B cell (primary cell): ENCODE measurements around the gene DCN. TPM values are rescaled to one million over a fixed set of nuclear protein-coding genes. Genes with fewer than 3 reads are reported as not detected.

ENCODE experiments used
- ATAC-seq: fragments of 200-7000 bp; cut with Tn5 transposase; one replicate; pipeline ENCODE4 v1.10.0; 2021; ENCODE audit warnings: low read depth, mild to moderate bottlenecking, moderate number of reproducible peaks, moderate library complexity
- CTCF ChIA-PET: fragments of 350-600 bp; sonication (Branson Sonifier 250); formaldehyde crosslinking; loops from one replicate; lab custom pipeline; 2021; ENCODE audit warnings: antibody characterized with exemption, inconsistent platforms; lab: Charles Lee
- POLR2A ChIA-PET: fragments of 350-600 bp; sonication (Branson Sonifier 250); formaldehyde crosslinking; loops from one replicate; lab custom pipeline; 2021; ENCODE audit warnings: antibody characterized with exemption; lab: Charles Lee
- DNase-seq: peaks from one replicate; pipeline ENCODE4 v3.0.0; 2013
- H2AFZ ChIP-seq: 2 replicates; pipeline ENCODE4 v1.6.1; 2012; ENCODE audit warnings: mild to moderate bottlenecking, low read depth, low read length; ENCODE audit not compliant: insufficient read depth, poor library complexity, severe bottlenecking
- H3K27ac ChIP-seq, 2 donors: 1 replicate in 1 of 2; 2 replicates in 1 of 2; pipeline ENCODE4 v1.5.1; 2012 to 2013; ENCODE audit warnings: low read length in 2 of 2, mild to moderate bottlenecking in 2 of 2, moderate library complexity in 1 of 2
- H3K27me3 ChIP-seq, 4 experiments: fragments of 200-600 bp in 1 of 4; sonication (generic) in 1 of 4; replicated peaks in 1 of 4; 1 replicate in 2 of 4; 2 replicates in 2 of 4; pipeline versions ENCODE4 v1.6.1 to v1.7.0; 2013 to 2016; ENCODE audit warnings: low read length in 3 of 4, mild to moderate bottlenecking in 2 of 4, mixed read lengths in 1 of 4, moderate library complexity in 1 of 4; ENCODE audit not compliant: insufficient read depth in 4 of 4, control insufficient read depth in 3 of 4; ENCODE audit errors: control extremely low read depth in 1 of 4
- H3K36me3 ChIP-seq, 2 experiments: replicated peaks in 1 of 2; 1 replicate in 1 of 2; 2 replicates in 1 of 2; pipeline versions ENCODE4 v1.6.1 to v1.7.1; 2013; ENCODE audit warnings: low read length in 1 of 2; ENCODE audit not compliant: insufficient read depth in 2 of 2, control insufficient read depth in 1 of 2; ENCODE audit errors: control extremely low read depth in 1 of 2, extremely low read depth in 1 of 2
- H3K4me1 ChIP-seq, 2 donors: fragments of 200-600 bp in 1 of 2; sonication (generic) in 1 of 2; 1 replicate in 1 of 2; 2 replicates in 1 of 2; pipeline versions ENCODE4 v1.5.1 to v1.6.1; 2013 to 2017; ENCODE audit warnings: low read length in 2 of 2; ENCODE audit not compliant: control insufficient read depth in 2 of 2, insufficient read depth in 2 of 2
- H3K4me2 ChIP-seq: replicated peaks from 2 replicates; pipeline ENCODE3; 2012; ENCODE audit warnings: mild to moderate bottlenecking, low read depth, low read length; ENCODE audit not compliant: poor library complexity, severe bottlenecking
- H3K4me3 ChIP-seq, 5 experiments: fragments of 200-600 bp in 1 of 5; sonication (generic) in 1 of 5; 1 replicate in 3 of 5; 2 replicates in 2 of 5; pipeline versions ENCODE4 v1.5.1 to v1.7.0; 2011 to 2016; ENCODE audit warnings: low read length in 4 of 5, mild to moderate bottlenecking in 4 of 5, low read depth in 2 of 5, control low read depth in 1 of 5, moderate library complexity in 1 of 5; ENCODE audit not compliant: insufficient read depth in 1 of 5; ENCODE audit errors: control extremely low read depth in 1 of 5, extremely low read depth in 1 of 5
- H3K79me2 ChIP-seq: fragments of 200-600 bp; sonication (generic); one replicate; pipeline ENCODE4 v1.6.0; 2016; ENCODE audit warnings: low read length; ENCODE audit not compliant: control insufficient read depth, insufficient read depth
- H3K9ac ChIP-seq: fragments of 200-600 bp; sonication (generic); 2 replicates; pipeline ENCODE4 v1.6.1; 2017; ENCODE audit warnings: mild to moderate bottlenecking, low read length, moderate library complexity
- H3K9me3 ChIP-seq, 3 donors: one replicate each; pipeline versions ENCODE4 v1.6.1 to v1.7.1; 2013; ENCODE audit warnings: low read length in 2 of 3; ENCODE audit not compliant: control insufficient read depth in 2 of 3, insufficient read depth in 1 of 3; ENCODE audit errors: control extremely low read depth in 1 of 3
- H4K20me1 ChIP-seq: 2 replicates; pipeline ENCODE4 v1.6.0; 2012; ENCODE audit warnings: mild to moderate bottlenecking, low read length; ENCODE audit not compliant: insufficient read depth, control insufficient read depth, poor library complexity, severe bottlenecking
- H3K27ac Mint-ChIP-seq: one replicate; pipeline ENCODE4 v1.8.0; 2021; ENCODE audit warnings: mixed read lengths
- H3K27me3 Mint-ChIP-seq: one replicate; pipeline ENCODE4 v1.8.0; 2021; ENCODE audit warnings: mixed read lengths
- H3K4me1 Mint-ChIP-seq: one replicate; pipeline ENCODE4 v1.8.0; 2021; ENCODE audit warnings: mixed read lengths
- H3K4me3 Mint-ChIP-seq: one replicate; pipeline ENCODE4 v1.8.0; 2021; ENCODE audit warnings: mixed read lengths
- H3K9me3 Mint-ChIP-seq: one replicate; pipeline ENCODE4 v1.8.0; 2022; ENCODE audit warnings: mixed read lengths; ENCODE audit not compliant: insufficient read depth
- CTCF ChIP-seq: fragments of 200-600 bp; IDR thresholded peaks from one replicate; pipeline ENCODE4 v1.8.0; 2022; ENCODE audit warnings: antibody characterized with exemption, mild to moderate bottlenecking
- EZH2 ChIP-seq: IDR thresholded peaks from 2 replicates; pipeline ENCODE4 v1.6.1; 2012; ENCODE audit warnings: borderline replicate concordance, low read depth, mild to moderate bottlenecking, moderate library complexity, low read length; ENCODE audit not compliant: insufficient read depth, poor library complexity, severe bottlenecking
- WGBS: methylation state at CpG from one replicate; pipeline ENCODE4 v1.1.5; 2013; ENCODE audit warnings: missing lambda C conversion rate; ENCODE audit not compliant: insufficient coverage; 5-methylcytosine and 5-hydroxymethylcytosine counted together
- intact Hi-C: fragments of 100-400 bp; cut with micrococcal nuclease; formaldehyde crosslinking; loops from one replicate; pipeline ENCODE4 v1.10.0; 2022
- polyA plus RNA-seq: library from polyadenylated mRNA; depleted of rRNA; stranded (reverse); fragments of >200 nt; gene quantifications from 2 replicates; pipeline ENCODE4 v1.2.3, GENCODE V29; 2012
- total RNA-seq, 2 donors: library from RNA; stranded (reverse); fragments of 120-200 nt in 1 of 2; gene quantifications; 1 replicate in 1 of 2; 2 replicates in 1 of 2; pipeline versions ENCODE4 v1.2.3 to v1.2.4, GENCODE V29; 2013 to 2022

DCN gene
- total and polyA plus RNA-seq, 2 donors (not counting 1 experiment from before 2014, with no cell fraction given), result not detected

GRCh38 chr12:91205811-91206210 lies 23.2 kb upstream of the DCN start:
- Mint-ChIP-seq H3K4me3 (no peak overlapping the region), H3K27ac (no peak overlapping the region), H3K4me1 (no peaks in the 10 kb centered on the region), H3K9me3 (no peaks in the 10 kb centered on the region), H3K27me3 (no peaks in the 10 kb centered on the region)
- ChIA-PET CTCF (no interaction called here), POLR2A (no interaction called here)
- WGBS, result 80% methylated on average over 1 of the region's 1 CpG
- no peaks in the 10 kb centered on the region for H3K9me3 ChIP-seq
- H4K20me1 ChIP-seq, result no peaks in the 10 kb centered on the region
- H3K4me3 ChIP-seq, result no peak overlapping the region
- no peaks in the 10 kb centered on the region for H3K36me3 ChIP-seq
- no peak overlapping the region for H3K4me2 ChIP-seq
- H3K27me3 ChIP-seq, result no peaks in the 10 kb centered on the region
- intact Hi-C loops, result no loop called here
- ATAC-seq (no peak), DNase-seq (no peak)
- H2AFZ ChIP-seq, result no peak overlapping the region
- TF ChIP-seq EZH2, result no peak
- no peak for TF ChIP-seq CTCF
- no peak overlapping the region for H3K27ac ChIP-seq
- H3K9ac ChIP-seq, result no peak overlapping the region
- H3K4me1 ChIP-seq, result no peaks in the 10 kb centered on the region
- no peaks in the 10 kb centered on the region for H3K79me2 ChIP-seq

DNA sequence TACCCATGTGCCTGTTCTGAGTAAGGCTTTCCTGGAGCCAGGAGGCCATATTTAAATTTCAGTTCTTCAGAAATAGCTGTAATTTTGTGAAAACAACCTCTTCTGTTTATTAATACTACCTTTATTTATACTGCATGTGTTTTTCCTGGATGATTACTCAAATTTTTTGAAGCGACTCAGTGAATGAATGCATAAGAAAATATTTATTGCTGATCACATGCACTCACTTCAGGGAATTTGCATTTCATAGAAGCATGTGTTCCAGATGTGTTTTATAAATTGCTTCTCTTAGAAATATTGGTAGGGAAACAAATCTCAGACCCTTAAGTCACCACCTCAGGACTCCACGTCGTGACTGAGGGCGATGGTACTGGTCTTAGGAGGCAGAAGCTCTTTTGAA lies 21.8 kb upstream of the DCN start:
- ATAC-seq (no peak), DNase-seq (no peak)
- Histone ChIP-seq H4K20me1 (no peaks in the 10 kb centered on the region), H3K36me3 (no peaks in the 10 kb centered on the region), H3K4me2 (no peak overlapping the region), H2AFZ (no peak overlapping the region), H3K9ac (no peak overlapping the region), H3K4me1 (no peaks in the 10 kb centered on the region), H3K27me3 (no peaks in the 10 kb centered on the region), H3K79me2 (no peaks in the 10 kb centered on the region), H3K9me3 (no peaks in the 10 kb centered on the region), H3K4me3 (no peak overlapping the region), H3K27ac (no peak overlapping the region)
- Mint-ChIP-seq H3K9me3 (no peaks in the 10 kb centered on the region), H3K4me1 (no peaks in the 10 kb centered on the region), H3K4me3 (no peak overlapping the region), H3K27me3 (no peaks in the 10 kb centered on the region), H3K27ac (no peak overlapping the region)
- POLR2A ChIA-PET, result no interaction called here
- CTCF ChIA-PET, result no interaction called here
- TF ChIP-seq EZH2, result no peak
- TF ChIP-seq CTCF, result no peak
- WGBS, result 78% methylated on average over 3 of the region's 4 CpGs
- intact Hi-C loops, result no loop called here
